ENCODE data around the gene TRIM17.

DNA sequence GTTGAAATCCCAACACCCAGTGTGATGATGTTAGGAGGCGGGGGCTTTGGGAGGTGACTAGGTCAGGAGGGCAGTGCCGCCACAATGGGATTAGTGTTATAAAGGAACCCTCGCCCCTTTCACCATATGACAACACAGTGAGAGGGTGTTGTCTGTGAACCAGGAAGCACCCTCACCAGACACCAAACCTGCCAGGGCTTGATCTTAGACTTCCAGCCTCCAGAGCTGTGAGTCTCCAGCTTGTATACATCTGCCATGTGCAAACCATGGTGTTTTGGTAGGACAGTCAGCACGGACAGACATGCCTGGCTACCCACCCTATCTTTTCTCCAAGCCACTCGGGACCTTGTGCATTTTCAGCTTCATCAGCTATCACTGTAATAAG lies 14.0 kb downstream of the TRIM17 start:
- TF ChIP-seq, protein P1, sequence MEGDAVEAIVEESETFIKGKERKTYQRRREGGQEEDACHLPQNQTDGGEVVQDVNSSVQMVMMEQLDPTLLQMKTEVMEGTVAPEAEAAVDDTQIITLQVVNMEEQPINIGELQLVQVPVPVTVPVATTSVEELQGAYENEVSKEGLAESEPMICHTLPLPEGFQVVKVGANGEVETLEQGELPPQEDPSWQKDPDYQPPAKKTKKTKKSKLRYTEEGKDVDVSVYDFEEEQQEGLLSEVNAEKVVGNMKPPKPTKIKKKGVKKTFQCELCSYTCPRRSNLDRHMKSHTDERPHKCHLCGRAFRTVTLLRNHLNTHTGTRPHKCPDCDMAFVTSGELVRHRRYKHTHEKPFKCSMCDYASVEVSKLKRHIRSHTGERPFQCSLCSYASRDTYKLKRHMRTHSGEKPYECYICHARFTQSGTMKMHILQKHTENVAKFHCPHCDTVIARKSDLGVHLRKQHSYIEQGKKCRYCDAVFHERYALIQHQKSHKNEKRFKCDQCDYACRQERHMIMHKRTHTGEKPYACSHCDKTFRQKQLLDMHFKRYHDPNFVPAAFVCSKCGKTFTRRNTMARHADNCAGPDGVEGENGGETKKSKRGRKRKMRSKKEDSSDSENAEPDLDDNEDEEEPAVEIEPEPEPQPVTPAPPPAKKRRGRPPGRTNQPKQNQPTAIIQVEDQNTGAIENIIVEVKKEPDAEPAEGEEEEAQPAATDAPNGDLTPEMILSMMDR (conservative IDR thresholded peaks at IDR 0.05 in 1 of 2, IDR thresholded peaks at IDR 0.05 in 1 of 2; ENCODE audit: low read depth in 1 of 2, low read length in 2 of 2), result no peak
- no peak for TF ChIP-seq EZH2 (IDR thresholded peaks at IDR 0.05; ENCODE audit: low read length, missing control alignments)
